Caco-2 (cell line): ENCODE results near the gene CERKL. TPM values are rescaled to one million over a fixed set of nuclear protein-coding genes. Genes with fewer than 3 reads are reported as not detected.

Experiments
- BruUV-seq: library from RNA; stranded (reverse); fragments of 400-500 nt; replicated peaks from 2 replicates; lab custom pipeline; 2021; lab: Mats Ljungman, UMichigan
- CTCF ChIA-PET: fragments of 300-600 bp; sonication (Branson Sonifier 250); formaldehyde crosslinking; loops from one replicate; lab custom pipeline; 2022; ENCODE audit warnings: antibody characterized with exemption; lab: Charles Lee
- POLR2A ChIA-PET: fragments of 300-600 bp; sonication (Branson Sonifier 250); formaldehyde crosslinking; loops from one replicate; lab custom pipeline; 2022; ENCODE audit warnings: antibody characterized with exemption; lab: Charles Lee
- DNase-seq, 2 experiments: peaks; one replicate each; pipeline versions ENCODE4 v3.0.0 to v3.0.0-alpha.2; 2020 to 2022
- H3K27me3 ChIP-seq: replicated peaks from 2 replicates; pipeline ENCODE4 v1.6.0; 2011; ENCODE audit warnings: low read length; ENCODE audit not compliant: control insufficient read depth, insufficient read depth
- H3K36me3 ChIP-seq: 2 replicates; pipeline ENCODE4 v1.5.1; 2011; ENCODE audit warnings: low read length; ENCODE audit not compliant: control insufficient read depth, insufficient read depth
- H3K4me1 ChIP-seq: fragments of 250-450 bp; sonication (Bioruptor Pico); 2 replicates; pipeline ENCODE4 v1.5.1; 2020; ENCODE audit warnings: mild to moderate bottlenecking
- H3K4me3 ChIP-seq: 2 replicates; pipeline ENCODE4 v1.5.1; 2011; ENCODE audit warnings: low read depth, mild to moderate bottlenecking, control low read depth, low read length
- H3K9me3 ChIP-seq: fragments of 250-450 bp; sonication (Bioruptor Pico); 2 replicates; pipeline ENCODE4 v1.5.1; 2020; ENCODE audit warnings: mild to moderate bottlenecking, moderate library complexity
- H3K27ac Mint-ChIP-seq: one replicate; pipeline ENCODE4 v1.8.0; 2022; ENCODE audit warnings: mixed read lengths; ENCODE audit not compliant: unreplicated experiment
- H3K27me3 Mint-ChIP-seq: one replicate; pipeline ENCODE4 v1.8.0; 2022; ENCODE audit warnings: mixed read lengths; ENCODE audit not compliant: insufficient read depth, unreplicated experiment
- H3K36me3 Mint-ChIP-seq: one replicate; pipeline ENCODE4 v1.8.0; 2022; ENCODE audit warnings: mild to moderate bottlenecking, mixed read lengths; ENCODE audit not compliant: insufficient read depth, unreplicated experiment
- H3K4me1 Mint-ChIP-seq: one replicate; pipeline ENCODE4 v1.8.0; 2022; ENCODE audit warnings: low read depth, mixed read lengths; ENCODE audit not compliant: unreplicated experiment
- H3K4me3 Mint-ChIP-seq: one replicate; pipeline ENCODE4 v1.8.0; 2022; ENCODE audit warnings: mild to moderate bottlenecking, moderate library complexity, mixed read lengths; ENCODE audit not compliant: unreplicated experiment
- H3K9me3 Mint-ChIP-seq: one replicate; pipeline ENCODE4 v1.8.0; 2022; ENCODE audit warnings: mixed read lengths; ENCODE audit not compliant: unreplicated experiment
- intact Hi-C: fragments of 100-400 bp; cut with micrococcal nuclease; formaldehyde crosslinking; loops from one replicate; pipeline ENCODE4 v1.10.0; 2022; ENCODE audit not compliant: unreplicated experiment
- total RNA-seq: library from RNA; stranded (reverse); gene quantifications from 2 replicates; pipeline ENCODE4 v1.2.3, GENCODE V29; 2022
- TF ChIP-seq, protein P1 (sequence below), 2 experiments: fragments of 200-600 bp in 1 of 2; IDR thresholded peaks; 1 replicate in 1 of 2; 2 replicates in 1 of 2; pipeline versions ENCODE4 v1.5.1 to v1.8.0; 2011 to 2022; ENCODE audit warnings: antibody characterized with exemption in 1 of 2, control low read depth in 1 of 2, inconsistent platforms in 1 of 2, low read depth in 1 of 2, low read length in 1 of 2, mild to moderate bottlenecking in 1 of 2, moderate library complexity in 1 of 2; ENCODE audit not compliant: insufficient read depth in 1 of 2, severe bottlenecking in 1 of 2, unreplicated experiment in 1 of 2

Gene CERKL
- total RNA-seq, 1 experiment from 2014 or later: not detected

DNA sequence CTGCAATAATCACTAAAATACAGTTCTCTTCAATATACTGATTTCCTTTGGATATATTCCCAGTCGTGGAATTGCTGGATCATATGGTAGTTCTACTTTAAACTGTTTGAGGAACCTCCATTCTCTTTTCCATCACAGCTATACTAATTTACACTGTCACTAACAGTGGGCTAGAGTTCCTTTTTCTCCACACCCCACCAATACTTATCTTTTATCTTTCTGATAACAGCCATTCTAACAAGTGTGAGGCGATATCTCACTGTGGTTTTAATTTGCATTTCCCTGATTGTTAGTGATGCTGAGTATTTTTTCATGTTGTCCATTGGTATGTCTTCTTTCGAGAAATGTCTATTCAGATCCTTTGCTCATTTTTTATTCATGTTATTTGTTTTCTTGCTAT is 68.4 kb downstream of the CERKL start:
- TF ChIP-seq, protein P1, sequence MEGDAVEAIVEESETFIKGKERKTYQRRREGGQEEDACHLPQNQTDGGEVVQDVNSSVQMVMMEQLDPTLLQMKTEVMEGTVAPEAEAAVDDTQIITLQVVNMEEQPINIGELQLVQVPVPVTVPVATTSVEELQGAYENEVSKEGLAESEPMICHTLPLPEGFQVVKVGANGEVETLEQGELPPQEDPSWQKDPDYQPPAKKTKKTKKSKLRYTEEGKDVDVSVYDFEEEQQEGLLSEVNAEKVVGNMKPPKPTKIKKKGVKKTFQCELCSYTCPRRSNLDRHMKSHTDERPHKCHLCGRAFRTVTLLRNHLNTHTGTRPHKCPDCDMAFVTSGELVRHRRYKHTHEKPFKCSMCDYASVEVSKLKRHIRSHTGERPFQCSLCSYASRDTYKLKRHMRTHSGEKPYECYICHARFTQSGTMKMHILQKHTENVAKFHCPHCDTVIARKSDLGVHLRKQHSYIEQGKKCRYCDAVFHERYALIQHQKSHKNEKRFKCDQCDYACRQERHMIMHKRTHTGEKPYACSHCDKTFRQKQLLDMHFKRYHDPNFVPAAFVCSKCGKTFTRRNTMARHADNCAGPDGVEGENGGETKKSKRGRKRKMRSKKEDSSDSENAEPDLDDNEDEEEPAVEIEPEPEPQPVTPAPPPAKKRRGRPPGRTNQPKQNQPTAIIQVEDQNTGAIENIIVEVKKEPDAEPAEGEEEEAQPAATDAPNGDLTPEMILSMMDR (IDR thresholded peaks at IDR 0.05; ENCODE audit: insufficient read depth in 1 of 2, low read depth in 1 of 2, low read length in 1 of 2, severe bottlenecking in 1 of 2, unreplicated experiment in 1 of 2): no peak
- no peaks in the 10 kb centered on the region for H3K9me3 Mint-ChIP-seq
- POLR2A ChIA-PET: no interaction called here
- no peaks in the 10 kb centered on the region for H3K27me3 ChIP-seq
- H3K27ac Mint-ChIP-seq: no peak overlapping the region
- CTCF ChIA-PET: no interaction called here
- intact Hi-C loops: no loop called here
- H3K4me3 Mint-ChIP-seq: no peak overlapping the region
- H3K27me3 Mint-ChIP-seq: peaks cover 3% of the 10 kb centered on the region
- no peaks in the 10 kb centered on the region for H3K4me1 ChIP-seq
- no peak overlapping the region for H3K4me3 ChIP-seq
- H3K4me1 Mint-ChIP-seq: no peaks in the 10 kb centered on the region
- H3K36me3 Mint-ChIP-seq: no peaks in the 10 kb centered on the region
- no peaks in the 10 kb centered on the region for H3K36me3 ChIP-seq
- H3K9me3 ChIP-seq: no peaks in the 10 kb centered on the region
- DNase-seq: no peak
- BruUV-seq: no TSS peak

DNA sequence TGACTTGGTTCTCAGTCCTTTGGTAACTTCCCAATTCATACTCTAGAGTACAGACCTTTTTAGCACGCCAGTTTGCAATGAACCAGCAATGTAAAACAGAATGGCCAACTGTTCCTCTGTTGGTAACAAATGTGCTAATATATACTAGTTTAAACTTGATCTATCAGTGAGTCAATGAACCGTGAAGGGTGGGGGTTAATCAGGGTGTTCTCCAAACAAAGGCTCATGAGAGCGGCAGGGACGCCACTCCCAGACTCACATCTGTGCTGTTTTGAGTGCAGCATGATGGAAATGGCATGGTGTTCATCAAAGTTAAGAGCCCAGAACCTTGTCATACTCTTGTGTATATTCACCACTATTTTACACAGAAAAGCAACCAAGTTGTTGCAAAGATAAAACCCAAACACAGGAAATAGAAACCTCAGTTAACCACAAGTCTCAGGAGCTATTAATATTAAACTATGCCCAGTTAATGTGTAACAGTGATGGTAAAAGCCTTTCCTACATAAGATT is 70.3 kb downstream of the CERKL start:
- Mint-ChIP-seq H3K27ac (no peak overlapping the region), H3K9me3 (no peaks in the 10 kb centered on the region), H3K4me1 (no peaks in the 10 kb centered on the region), H3K4me3 (no peak overlapping the region), H3K27me3 (peaks cover 3% of the 10 kb centered on the region), H3K36me3 (no peaks in the 10 kb centered on the region)
- no peaks in the 10 kb centered on the region for H3K9me3 ChIP-seq
- ChIA-PET CTCF (no interaction called here), POLR2A (no interaction called here)
- intact Hi-C loops: no loop called here
- no peaks in the 10 kb centered on the region; the same call in 1 of the 2 replicates for H3K27me3 ChIP-seq
- TF ChIP-seq, protein P1 (IDR thresholded peaks at IDR 0.05; ENCODE audit: insufficient read depth in 1 of 2, low read depth in 1 of 2, low read length in 1 of 2, severe bottlenecking in 1 of 2, unreplicated experiment in 1 of 2): no peak
- no peaks in the 10 kb centered on the region for H3K36me3 ChIP-seq
- H3K4me3 ChIP-seq: no peak overlapping the region
- H3K4me1 ChIP-seq: no peaks in the 10 kb centered on the region
- no TSS peak for BruUV-seq
- no peak for DNase-seq

DNA sequence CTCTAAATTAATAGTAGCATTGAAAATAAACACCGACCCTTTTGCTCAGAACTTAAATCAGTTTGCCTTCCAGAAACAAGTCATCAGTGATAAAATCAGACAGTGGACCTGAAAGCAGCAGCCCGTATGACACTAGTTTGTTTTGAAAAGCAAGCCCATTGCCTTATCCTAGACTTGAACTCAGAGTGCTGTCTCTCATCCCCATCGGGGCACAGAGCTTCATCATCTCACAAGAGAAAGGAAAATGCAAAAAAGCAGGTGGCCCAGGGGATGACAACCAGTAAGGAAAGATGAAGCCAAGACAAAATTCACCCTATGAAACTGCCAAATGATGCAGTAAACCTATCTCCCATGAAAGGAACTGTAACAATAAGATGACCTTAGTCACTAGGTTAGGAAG is 71.2 kb downstream of the CERKL start:
- Mint-ChIP-seq H3K4me1 (no peaks in the 10 kb centered on the region), H3K27me3 (peaks cover 3% of the 10 kb centered on the region), H3K9me3 (no peaks in the 10 kb centered on the region), H3K27ac (no peak overlapping the region), H3K36me3 (no peaks in the 10 kb centered on the region), H3K4me3 (no peak overlapping the region)
- CTCF ChIA-PET: no interaction called here
- POLR2A ChIA-PET: no interaction called here
- Histone ChIP-seq H3K4me1 (no peaks in the 10 kb centered on the region), H3K36me3 (no peaks in the 10 kb centered on the region), H3K27me3 (no peaks in the 10 kb centered on the region; the same call in 1 of the 2 replicates), H3K9me3 (no peaks in the 10 kb centered on the region), H3K4me3 (no peak overlapping the region)
- TF ChIP-seq, protein P1 (IDR thresholded peaks at IDR 0.05; ENCODE audit: insufficient read depth in 1 of 2, low read depth in 1 of 2, low read length in 1 of 2, severe bottlenecking in 1 of 2, unreplicated experiment in 1 of 2): no peak
- no peak for DNase-seq
- no TSS peak for BruUV-seq
- intact Hi-C loops: no loop called here
